HepG2 (cell line): ENCODE data around the gene GSPT1. TPM values are rescaled to one million over a fixed set of nuclear protein-coding genes. Genes with fewer than 3 reads are reported as not detected.

Experiments
- AHR ChIP-seq: IDR thresholded peaks from 2 replicates; pipeline ENCODE4 v1.6.1; 2018; ENCODE audit warnings: missing genetic modification reagents, missing compliant biosample characterization
- DMAP1 ChIP-seq: IDR thresholded peaks from 2 replicates; pipeline ENCODE4 v1.6.1; 2016
- EP300 ChIP-seq, 3 experiments: sonication (generic) in 1 of 3; formaldehyde crosslinking in 1 of 3; IDR thresholded peaks; 2 replicates each; pipeline versions ENCODE4 v1.5.1 to v1.6.1; 2011 to 2020; ENCODE audit warnings: low read depth in 2 of 3, low read length in 2 of 3, borderline replicate concordance in 1 of 3, improper control_type of control experiment in 1 of 3, mild to moderate bottlenecking in 1 of 3, missing genetic modification reagents in 1 of 3, moderate library complexity in 1 of 3
- HDAC1 ChIP-seq: sonication (generic); formaldehyde crosslinking; IDR thresholded peaks from 2 replicates; pipeline ENCODE4 v1.5.1; 2020; ENCODE audit warnings: mild to moderate bottlenecking, missing genetic modification reagents
- MXI1 ChIP-seq: IDR thresholded peaks from 3 replicates; pipeline ENCODE4 v1.6.1; 2012; ENCODE audit warnings: low read depth, low read length, inconsistent platforms, borderline replicate concordance
- NONO ChIP-seq, 2 experiments: fragments of 450-650 bp in 1 of 2; sonication (generic) in 1 of 2; formaldehyde crosslinking in 1 of 2; IDR thresholded peaks in 1 of 2; conservative IDR thresholded peaks in 1 of 2; 2 replicates each; pipeline versions ENCODE4 v1.6.1 to v1.8.0; 2017 to 2022; ENCODE audit warnings: mild to moderate bottlenecking in 1 of 2, missing genetic modification reagents in 1 of 2, moderate library complexity in 1 of 2
- NR0B2 ChIP-seq: sonication (generic); formaldehyde crosslinking; IDR thresholded peaks from 2 replicates; pipeline ENCODE4 v1.4.0; 2020; ENCODE audit warnings: mild to moderate bottlenecking, missing genetic modification reagents
- NR1H2 ChIP-seq: sonication (generic); formaldehyde crosslinking; IDR thresholded peaks from 2 replicates; pipeline ENCODE4 v1.8.1; 2022; ENCODE audit warnings: low read depth, missing genetic modification reagents, borderline replicate concordance
- NR2C2 ChIP-seq: sonication (generic); formaldehyde crosslinking; IDR thresholded peaks from 2 replicates; pipeline ENCODE4 v1.4.0; 2020; ENCODE audit warnings: missing genetic modification reagents, mild to moderate bottlenecking, moderate library complexity, borderline replicate concordance
- PREB ChIP-seq: sonication (generic); formaldehyde crosslinking; IDR thresholded peaks from 2 replicates; pipeline ENCODE4 v1.4.0; 2020; ENCODE audit warnings: missing genetic modification reagents
- SETDB1 ChIP-seq: sonication (generic); formaldehyde crosslinking; IDR thresholded peaks from 2 replicates; pipeline ENCODE4 v1.5.1; 2020; ENCODE audit warnings: missing genetic modification reagents, mild to moderate bottlenecking, borderline replicate concordance
- ZBTB7B ChIP-seq: sonication (generic); formaldehyde crosslinking; IDR thresholded peaks from 2 replicates; pipeline ENCODE4 v1.4.0; 2020; ENCODE audit warnings: missing genetic modification reagents
- ZFP1 ChIP-seq: IDR thresholded peaks from 2 replicates; pipeline ENCODE4 v1.6.1; 2016
- ZNF136 ChIP-seq: sonication (generic); formaldehyde crosslinking; IDR thresholded peaks from 2 replicates; pipeline ENCODE4 v1.8.1; 2022; ENCODE audit warnings: low read depth, mild to moderate bottlenecking, moderate library complexity, missing genetic modification reagents
- ZNF225 ChIP-seq: sonication (generic); formaldehyde crosslinking; IDR thresholded peaks from 2 replicates; pipeline ENCODE4 v1.4.0; 2020; ENCODE audit warnings: mild to moderate bottlenecking, missing genetic modification reagents
- ZNF318 ChIP-seq: sonication (generic); formaldehyde crosslinking; IDR thresholded peaks from 2 replicates; pipeline ENCODE4 v1.4.0; 2020; ENCODE audit warnings: mild to moderate bottlenecking, missing genetic modification reagents
- ZNF567 ChIP-seq: sonication (generic); formaldehyde crosslinking; IDR thresholded peaks from 2 replicates; pipeline ENCODE4 v1.8.1; 2023; ENCODE audit warnings: mild to moderate bottlenecking, missing genetic modification reagents, borderline replicate concordance
- ZNF790 ChIP-seq: sonication (generic); formaldehyde crosslinking; IDR thresholded peaks from 2 replicates; pipeline ENCODE4 v1.8.0; 2022; ENCODE audit warnings: missing genetic modification reagents, mild to moderate bottlenecking, borderline replicate concordance
- polyA plus RNA-seq, 8 experiments: library from polyadenylated mRNA; depleted of rRNA in 3 of 8; stranded (reverse) in 7 of 8; unstranded in 1 of 8; fragments of >200 nt; fragmentation: Illumina TruSeq in 4 of 8; extraction: Trizol in 4 of 8; gene quantifications; 2 replicates each; pipeline versions ENCODE4 v1.2.1 to v1.2.3, GENCODE V29; 2011 to 2016; ENCODE audit warnings: low read depth in 4 of 8, missing spikeins in 1 of 8, mixed read lengths in 1 of 8; ENCODE audit not compliant: insufficient read depth in 1 of 8
- total RNA-seq, 5 experiments: library from RNA; depleted of rRNA; stranded (reverse); fragments of >200 nt; fragmentation: Illumina TruSeq; extraction: Trizol; gene quantifications; 2 replicates each; pipeline ENCODE4 v1.2.3, GENCODE V29; 2016; ENCODE audit warnings: low read depth in 1 of 5

The GSPT1 gene
- total and polyA plus RNA-seq, 2 of the 13 experiments (the other 11 are each of a cell fraction or from before 2014, with no cell fraction given) = 120 to 316 TPM

GRCh38 chr16:11914210-11915113, 1.3 kb downstream of the GSPT1 start (continued):
- TF ChIP-seq NONO (IDR thresholded peaks at IDR 0.05) = no peak
- TF ChIP-seq NONO (CRISPR knock-in tag; conservative IDR thresholded peaks at IDR 0.05) = no peak
- TF ChIP-seq NR0B2 (CRISPR knock-in tag) = no peak
- TF ChIP-seq PREB (CRISPR knock-in tag) = no peak
- no peak for TF ChIP-seq ZNF790
- no peak for TF ChIP-seq ZNF318
- 0 out of 2 replicates have a peak, but pooled peaks have one; percentile 36 for TF ChIP-seq NR2C2 (CRISPR knock-in tag)
- TF ChIP-seq ZBTB7B (CRISPR knock-in tag) = 0 out of 2 replicates have a peak, but pooled peaks have one; percentile 28
- no peak for TF ChIP-seq EP300 (IDR thresholded peaks at IDR 0.05; ENCODE audit: low read depth in 2 of 2, low read length in 2 of 2)
- 0 out of 2 replicates have a peak, but pooled peaks have one; percentile 14 for TF ChIP-seq EP300 (CRISPR knock-in tag; IDR thresholded peaks at IDR 0.05; ENCODE audit: borderline replicate concordance)
- TF ChIP-seq ZNF136 (CRISPR knock-in tag) = no peak
- no peak for TF ChIP-seq MXI1
- peak; percentile 66; the same call in 1 of the 2 replicates for TF ChIP-seq ZNF225 (CRISPR knock-in tag)
- no peak for TF ChIP-seq AHR
- 0 out of 2 replicates have a peak, but pooled peaks have one; percentile 19 for TF ChIP-seq NR1H2 (CRISPR knock-in tag)
- TF ChIP-seq DMAP1 = peak; percentile 23; the same call in 1 of the 2 replicates
- TF ChIP-seq ZFP1 (CRISPR knock-in tag) = 0 out of 2 replicates have a peak, but pooled peaks have one; percentile 37
- 0 out of 2 replicates have a peak, but pooled peaks have one; percentile 56 for TF ChIP-seq SETDB1
- TF ChIP-seq HDAC1 (CRISPR knock-in tag) = peak; percentile 10; the same call in 1 of the 2 replicates
- TF ChIP-seq ZNF567 (CRISPR knock-in tag) = no peak
